Bronchial epithelial cell (primary cell): Measurements from ENCODE around the gene OR7C2. TPM values are rescaled to one million over a fixed set of nuclear protein-coding genes. Genes with fewer than 3 reads are reported as not detected.

Experiments
- DNase-seq: peaks from one replicate; pipeline ENCODE4 v3.0.0-alpha.2; 2010; ENCODE audit warnings: low read depth
- FAIRE-seq: peaks from 2 replicates; lab custom pipeline; 2011; peaks lifted over from hg19 to GRCh38; lab: Jason Lieb, UNC
- H3K27me3 ChIP-seq: 2 replicates; pipeline ENCODE4 v1.5.1; 2011; ENCODE audit warnings: low read length; ENCODE audit not compliant: control insufficient read depth, insufficient read depth
- H3K36me3 ChIP-seq: 2 replicates; pipeline ENCODE4 v1.5.1; 2011; ENCODE audit warnings: low read length; ENCODE audit not compliant: control insufficient read depth, insufficient read depth
- H3K4me3 ChIP-seq: 2 replicates; pipeline ENCODE4 v1.5.1; 2011; ENCODE audit warnings: mild to moderate bottlenecking, low read depth, low read length, control low read depth
- total RNA-seq: library from RNA; depleted of rRNA; stranded (reverse); fragments of >200 nt; gene quantifications from 2 replicates; pipeline ENCODE4 v1.2.1, GENCODE V29; 2014
- TF ChIP-seq, protein P1 (sequence below): IDR thresholded peaks from 2 replicates; pipeline ENCODE4 v1.5.1; 2011; ENCODE audit warnings: mild to moderate bottlenecking, moderate library complexity, low read length, control low read depth, inconsistent platforms; ENCODE audit not compliant: insufficient read depth, severe bottlenecking

OR7C2 gene
- not detected in 2 replicates for total RNA-seq

DNA sequence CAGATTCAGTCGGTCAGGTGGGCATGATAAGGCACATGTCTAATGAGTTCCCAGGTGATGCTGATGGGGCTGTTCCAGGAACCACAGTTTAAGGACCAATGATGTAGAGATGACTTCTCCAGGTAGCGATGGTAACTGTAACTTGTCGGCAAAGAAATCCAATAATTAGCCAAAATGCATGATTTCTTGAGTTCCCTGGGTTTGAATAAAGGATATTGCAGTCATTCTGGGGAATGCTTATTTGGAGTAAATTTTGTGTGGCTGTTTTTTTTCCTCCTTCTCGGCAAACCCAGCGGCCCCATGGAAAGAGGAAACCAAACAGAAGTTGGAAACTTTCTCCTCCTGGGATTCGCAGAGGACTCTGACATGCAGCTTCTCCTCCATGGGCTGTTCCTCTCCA lies at the start of gene OR7C2:
Gene OR7C2, plus strand, starts transcription at position 301 of the 400 bp plus-strand sequence. Its CDS starts 0 bp downstream, at position 301.
- H3K36me3 ChIP-seq = no peaks in the 10 kb centered on the region
- no peak for FAIRE-seq
- no peak within 1 kb of the TSS for H3K4me3 ChIP-seq
- H3K27me3 ChIP-seq = no peaks in the 10 kb centered on the region
- DNase-seq = no peak
- TF ChIP-seq, protein P1, sequence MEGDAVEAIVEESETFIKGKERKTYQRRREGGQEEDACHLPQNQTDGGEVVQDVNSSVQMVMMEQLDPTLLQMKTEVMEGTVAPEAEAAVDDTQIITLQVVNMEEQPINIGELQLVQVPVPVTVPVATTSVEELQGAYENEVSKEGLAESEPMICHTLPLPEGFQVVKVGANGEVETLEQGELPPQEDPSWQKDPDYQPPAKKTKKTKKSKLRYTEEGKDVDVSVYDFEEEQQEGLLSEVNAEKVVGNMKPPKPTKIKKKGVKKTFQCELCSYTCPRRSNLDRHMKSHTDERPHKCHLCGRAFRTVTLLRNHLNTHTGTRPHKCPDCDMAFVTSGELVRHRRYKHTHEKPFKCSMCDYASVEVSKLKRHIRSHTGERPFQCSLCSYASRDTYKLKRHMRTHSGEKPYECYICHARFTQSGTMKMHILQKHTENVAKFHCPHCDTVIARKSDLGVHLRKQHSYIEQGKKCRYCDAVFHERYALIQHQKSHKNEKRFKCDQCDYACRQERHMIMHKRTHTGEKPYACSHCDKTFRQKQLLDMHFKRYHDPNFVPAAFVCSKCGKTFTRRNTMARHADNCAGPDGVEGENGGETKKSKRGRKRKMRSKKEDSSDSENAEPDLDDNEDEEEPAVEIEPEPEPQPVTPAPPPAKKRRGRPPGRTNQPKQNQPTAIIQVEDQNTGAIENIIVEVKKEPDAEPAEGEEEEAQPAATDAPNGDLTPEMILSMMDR = no peak

DNA sequence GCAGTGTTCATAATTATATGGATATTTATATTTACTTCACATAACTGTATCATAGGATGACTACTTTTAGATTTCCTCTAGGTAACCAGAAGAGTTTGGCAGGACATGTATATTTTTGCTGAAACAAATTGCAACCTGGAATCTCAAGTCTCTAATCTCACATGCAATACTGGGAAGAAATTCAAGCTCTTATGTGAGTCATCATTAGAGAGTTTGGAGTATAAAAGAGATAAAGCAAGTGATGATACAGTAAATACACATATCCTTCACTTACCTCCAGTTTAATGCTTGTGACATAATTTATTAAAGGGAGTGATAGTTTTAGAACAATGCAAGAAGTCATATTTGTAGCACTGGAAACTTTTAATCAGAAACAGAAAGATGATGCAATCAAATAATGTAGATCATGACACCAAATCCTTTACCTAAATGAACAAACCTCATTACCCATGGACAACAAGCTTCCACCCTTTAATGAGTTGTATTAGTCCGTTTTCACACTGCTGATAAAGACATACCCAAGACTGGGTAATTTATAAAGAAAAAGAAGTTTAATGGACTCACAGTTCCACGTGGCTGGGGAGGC lies 39.5 kb upstream of the OR7C2 start:
- FAIRE-seq (no peak), DNase-seq (peak; percentile 2)
- Histone ChIP-seq H3K4me3 (no peak overlapping the region), H3K27me3 (no peaks in the 10 kb centered on the region), H3K36me3 (no peaks in the 10 kb centered on the region)
- TF ChIP-seq, protein P1 = no peak

DNA sequence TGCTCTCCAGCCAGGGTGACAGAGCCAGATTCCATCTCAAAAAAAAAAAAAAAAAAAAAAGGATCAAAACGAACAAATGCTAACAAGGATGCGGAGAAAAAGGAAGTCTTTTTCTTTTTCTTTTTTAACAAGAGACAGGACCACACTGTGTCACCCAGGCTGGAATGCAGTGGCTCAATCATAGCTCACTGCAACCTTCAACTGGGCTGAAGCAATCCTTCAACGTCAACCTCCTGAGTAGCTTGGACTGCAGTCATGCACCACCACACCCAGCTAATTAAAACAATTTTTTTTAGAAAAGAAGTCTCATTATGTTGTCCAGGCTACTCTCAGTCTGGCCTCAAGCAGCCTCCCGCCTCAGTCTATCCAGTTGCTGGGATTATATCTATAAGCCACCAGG lies 34.6 kb upstream of the OR7C2 start:
- DNase-seq = no peak
- Histone ChIP-seq H3K27me3 (no peaks in the 10 kb centered on the region), H3K36me3 (no peaks in the 10 kb centered on the region), H3K4me3 (no peak overlapping the region)
- TF ChIP-seq, protein P1 = no peak
- FAIRE-seq = no peak

DNA sequence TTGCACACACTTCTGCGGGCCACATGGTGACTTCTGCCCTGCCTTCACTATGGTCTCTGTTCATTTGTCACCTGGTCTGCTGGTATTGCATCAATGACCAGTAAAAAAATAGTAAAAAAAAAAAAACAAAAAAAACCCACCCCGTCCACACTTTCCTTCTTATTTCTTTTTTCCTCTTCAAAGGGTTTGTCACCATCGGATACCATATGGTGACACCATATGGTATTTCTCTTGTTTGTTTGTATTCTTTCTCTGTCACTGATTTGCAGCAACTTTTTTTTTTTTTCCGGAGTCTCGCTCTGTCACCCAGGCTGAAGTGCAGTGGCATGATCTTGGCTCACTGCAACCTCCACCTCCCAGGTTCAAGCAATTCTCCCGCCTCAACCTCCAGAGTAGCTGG lies 26.2 kb upstream of the OR7C2 start:
- no peak for FAIRE-seq
- no peaks in the 10 kb centered on the region for H3K27me3 ChIP-seq
- no peak for DNase-seq

DNA sequence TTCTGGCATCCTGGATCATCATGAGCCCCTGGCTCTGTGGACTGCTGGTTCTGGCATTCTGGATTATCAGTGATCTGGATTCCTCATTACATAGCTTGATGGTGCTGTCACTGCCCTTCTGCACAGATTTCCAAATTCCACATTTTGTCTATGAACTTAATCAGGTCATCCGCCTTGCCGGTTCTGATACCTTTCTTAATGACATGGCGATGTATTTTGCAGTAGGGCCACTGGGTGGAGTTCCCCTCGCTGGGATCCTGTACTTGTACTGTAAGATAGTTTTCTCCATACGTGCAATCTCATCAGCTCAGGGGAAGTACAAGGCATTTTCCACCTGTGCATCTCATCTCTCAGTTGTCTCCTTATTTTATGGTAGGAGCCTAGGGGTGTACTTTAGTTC lies 24.4 kb upstream of the OR7C2 start:
- Histone ChIP-seq H3K36me3 (no peaks in the 10 kb centered on the region), H3K27me3 (no peaks in the 10 kb centered on the region), H3K4me3 (no peak overlapping the region)
- no peak for DNase-seq
- FAIRE-seq = peak; percentile 68
- TF ChIP-seq, protein P1 = no peak

More for the DNA sequence above, 26.2 kb upstream of the OR7C2 start:
- Histone ChIP-seq H3K36me3 (no peaks in the 10 kb centered on the region), H3K4me3 (no peak overlapping the region)
- TF ChIP-seq, protein P1 = no peak

DNA sequence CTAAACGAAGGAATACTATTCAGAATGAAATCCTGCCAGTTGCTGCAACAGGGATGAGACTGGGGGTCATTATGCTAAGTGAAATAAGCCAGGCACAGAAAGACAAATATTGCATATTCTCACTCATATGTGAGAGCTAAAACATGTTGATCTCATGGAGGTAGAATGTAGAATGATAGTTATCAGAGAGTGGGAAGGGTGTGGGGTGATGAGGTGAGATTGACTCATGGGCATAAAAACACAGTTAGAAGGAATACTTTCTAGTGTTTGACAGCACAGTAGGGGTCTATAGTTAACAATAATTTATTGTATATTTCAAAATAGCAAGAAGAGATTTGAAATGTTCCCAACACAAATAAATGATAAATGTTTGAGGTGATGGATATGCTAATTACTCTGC lies 7.8 kb upstream of the OR7C2 start:
- FAIRE-seq = no peak
- Histone ChIP-seq H3K4me3 (no peak overlapping the region), H3K36me3 (no peaks in the 10 kb centered on the region), H3K27me3 (no peaks in the 10 kb centered on the region)
- no peak for DNase-seq
- TF ChIP-seq, protein P1 = no peak
